Stimulated activated naive CD8-positive, alpha-beta T cell treated with anti-CD3 and anti-CD28 coated beads, Interleukin-15, Interleukin-2, amounts not matched to agents 100 U/mL and 50 U/mL, for 24 hours (primary cell): ENCODE measurements around the gene PSEN1.
"Not testable (repeated sequence)": the region's sequence is repeated elsewhere in the genome, so short reads cannot be mapped to it uniquely, and the experiment has no call there.

Experiments
- ATAC-seq: fragments of 150-1000 bp; cut with Tn5 transposase; one replicate; pipeline ENCODE4 v1.10.0; 2021
- DNase-seq: peaks from one replicate; pipeline ENCODE4 v3.0.0; 2021

The PSEN1 gene

GRCh38 chr14:73166399-73166798 is 30.1 kb downstream of the PSEN1 start:
- no peak for ATAC-seq

DNA sequence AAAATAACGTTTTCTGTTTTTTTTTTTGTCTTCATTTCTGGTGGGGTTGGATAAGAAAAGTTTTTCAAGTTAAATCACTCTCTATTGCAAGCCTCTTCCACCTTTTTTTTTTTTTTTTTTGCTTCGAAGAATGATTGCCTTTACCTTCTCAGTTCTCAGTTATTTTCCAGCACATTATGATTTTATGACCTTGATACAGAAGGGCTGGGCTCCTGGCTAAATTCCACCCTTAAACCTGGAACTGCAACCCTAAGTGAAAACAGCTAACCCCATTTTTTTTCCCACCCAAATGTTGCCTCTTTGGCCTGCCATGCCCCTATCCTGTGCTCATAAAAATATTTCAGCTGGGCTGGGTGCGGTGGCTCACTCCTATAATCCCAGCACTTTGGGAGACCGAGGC is 31.4 kb downstream of the PSEN1 start:
- no peak for ATAC-seq
- DNase-seq: no peak

More at GRCh38 chr14:73166399-73166798, 30.1 kb downstream of the PSEN1 start:
- DNase-seq: no peak

DNA sequence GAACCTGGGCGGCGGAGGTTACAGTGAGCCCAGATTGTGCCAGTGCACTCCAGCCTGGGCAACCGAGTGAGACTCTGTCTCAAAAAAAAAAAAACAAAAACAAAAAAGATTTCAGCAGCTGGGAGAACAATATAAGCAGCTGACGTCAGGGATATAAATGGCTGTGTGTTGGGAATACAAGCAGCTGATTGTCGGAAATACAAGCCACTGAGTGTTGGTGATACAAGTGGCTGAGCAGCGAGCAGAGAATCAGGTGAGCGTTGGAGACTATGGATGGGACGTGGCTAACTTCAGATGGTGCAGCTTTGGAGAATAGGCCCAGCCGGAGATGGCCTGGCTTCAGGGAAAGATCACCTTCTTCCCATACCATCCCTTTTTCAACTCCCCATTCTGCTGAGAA is 32.0 kb downstream of the PSEN1 start:
- ATAC-seq (no peak), DNase-seq (no peak)

- DNase-seq: no peak
Observed at GRCh38 chr14:73168691-73169090, 32.4 kb downstream of the PSEN1 start.

GRCh38 chr14:73169855-73170254 is 33.5 kb downstream of the PSEN1 start:
- not testable (repeated sequence) for DNase-seq, ATAC-seq

More at GRCh38 chr14:73168691-73169090, 32.4 kb downstream of the PSEN1 start:
- ATAC-seq: no peak

DNA sequence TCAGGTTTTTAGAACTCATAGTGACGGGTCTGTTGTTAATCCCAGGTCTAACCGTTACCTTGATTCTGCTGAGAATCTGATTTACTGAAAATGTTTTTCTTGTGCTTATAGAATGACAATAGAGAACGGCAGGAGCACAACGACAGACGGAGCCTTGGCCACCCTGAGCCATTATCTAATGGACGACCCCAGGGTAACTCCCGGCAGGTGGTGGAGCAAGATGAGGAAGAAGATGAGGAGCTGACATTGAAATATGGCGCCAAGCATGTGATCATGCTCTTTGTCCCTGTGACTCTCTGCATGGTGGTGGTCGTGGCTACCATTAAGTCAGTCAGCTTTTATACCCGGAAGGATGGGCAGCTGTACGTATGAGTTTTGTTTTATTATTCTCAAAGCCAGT is 34.4 kb downstream of the PSEN1 start:
- DNase-seq (no peak), ATAC-seq (no peak)

- ATAC-seq: no peak
- no peak for DNase-seq
Observed at GRCh38 chr14:73172500-73172899, 36.2 kb downstream of the PSEN1 start.

GRCh38 chr14:73173092-73173735 is 36.9 kb downstream of the PSEN1 start:
- DNase-seq: no peak

DNA sequence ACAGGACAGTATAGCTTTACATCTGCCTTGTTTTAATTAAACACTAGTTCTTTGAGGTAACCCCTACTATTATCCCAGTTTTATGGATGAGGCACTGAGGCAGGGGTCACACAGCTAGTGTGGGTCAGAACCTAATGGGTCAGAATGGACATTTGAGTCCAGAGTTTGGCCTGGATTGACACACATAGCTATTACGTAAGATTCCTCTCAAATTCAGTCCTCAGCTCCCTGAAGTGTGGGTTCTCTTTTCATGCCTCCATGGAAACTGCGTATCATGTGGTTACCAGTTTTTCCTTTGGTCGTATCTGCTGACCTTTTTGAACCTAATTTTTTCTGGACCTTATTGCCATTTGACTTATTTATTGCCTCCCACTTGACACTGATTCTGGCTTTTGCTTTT is 40.4 kb downstream of the PSEN1 start:
- DNase-seq (no peak), ATAC-seq (no peak)

More at GRCh38 chr14:73173092-73173735, 36.9 kb downstream of the PSEN1 start:
- ATAC-seq: no peak

DNA sequence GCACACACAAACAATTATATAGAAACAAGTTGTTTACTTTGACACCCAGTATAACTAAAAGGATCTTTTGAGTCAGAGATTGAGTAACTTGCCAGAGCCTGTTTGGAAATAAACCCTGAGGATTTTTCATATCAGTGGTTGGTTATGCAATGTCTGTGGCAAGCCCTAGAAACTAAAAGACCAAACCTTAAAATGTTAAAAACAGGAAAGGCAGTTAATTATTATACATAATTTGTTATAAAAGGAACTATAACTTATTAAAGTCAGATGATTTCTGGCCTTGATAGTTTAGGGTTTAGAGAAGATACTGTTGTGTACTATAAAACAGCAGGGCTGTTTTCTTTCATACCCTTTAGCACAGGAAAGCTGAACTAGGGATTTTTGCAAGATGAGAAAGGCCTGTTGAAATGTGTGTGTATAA is 44.1 kb downstream of the PSEN1 start:
- DNase-seq (no peak), ATAC-seq (no peak)

DNA sequence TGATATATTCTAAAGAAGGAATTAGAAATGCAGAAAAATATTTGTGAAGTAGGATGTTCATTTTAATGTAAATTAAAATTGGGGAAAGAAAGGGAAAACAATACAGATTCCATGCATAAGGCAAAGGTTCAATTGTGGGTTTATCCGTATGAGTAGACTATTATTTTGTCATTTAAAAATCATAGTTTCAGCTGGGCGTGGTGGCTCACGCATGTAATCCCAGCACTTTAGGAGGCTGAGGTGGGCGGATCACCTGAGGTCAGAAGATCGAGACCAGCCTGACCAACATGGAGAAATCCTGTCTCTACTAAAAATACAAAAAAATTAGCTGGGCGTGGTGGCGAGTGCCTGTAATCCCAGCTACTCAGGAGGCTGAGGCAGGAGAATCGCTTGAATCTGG is 44.7 kb downstream of the PSEN1 start:
- ATAC-seq, DNase-seq: not testable (repeated sequence)

DNA sequence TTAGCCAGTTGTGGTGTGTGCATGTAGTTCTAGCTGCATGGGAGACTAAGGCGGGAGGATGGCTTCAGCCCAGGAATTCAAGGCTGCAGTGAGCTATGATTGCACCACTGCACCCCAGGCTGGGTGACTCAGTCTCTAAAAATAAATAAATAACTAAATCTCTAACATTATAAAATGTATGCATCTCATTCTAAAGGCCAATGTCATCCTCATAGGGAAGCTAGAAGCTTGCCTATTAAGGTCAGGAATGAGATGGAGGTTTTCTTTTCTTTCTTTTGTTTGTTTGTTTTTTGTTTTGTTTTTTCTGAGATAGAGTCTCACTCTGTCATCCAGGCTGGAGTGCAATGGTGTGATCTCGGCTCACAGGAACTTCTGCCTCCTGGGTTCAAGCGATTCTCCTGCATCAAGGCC is 52.2 kb downstream of the PSEN1 start:
- no peak for ATAC-seq
- DNase-seq: no peak

GRCh38 chr14:73189651-73190050 is 53.3 kb downstream of the PSEN1 start:
- DNase-seq (no peak), ATAC-seq (no peak)

GRCh38 chr14:73191441-73191840 is 55.1 kb downstream of the PSEN1 start:
- ATAC-seq (no peak), DNase-seq (no peak)

- not testable (repeated sequence) for ATAC-seq, DNase-seq
Observed at GRCh38 chr14:73194306-73194705, 58.0 kb downstream of the PSEN1 start.

DNA sequence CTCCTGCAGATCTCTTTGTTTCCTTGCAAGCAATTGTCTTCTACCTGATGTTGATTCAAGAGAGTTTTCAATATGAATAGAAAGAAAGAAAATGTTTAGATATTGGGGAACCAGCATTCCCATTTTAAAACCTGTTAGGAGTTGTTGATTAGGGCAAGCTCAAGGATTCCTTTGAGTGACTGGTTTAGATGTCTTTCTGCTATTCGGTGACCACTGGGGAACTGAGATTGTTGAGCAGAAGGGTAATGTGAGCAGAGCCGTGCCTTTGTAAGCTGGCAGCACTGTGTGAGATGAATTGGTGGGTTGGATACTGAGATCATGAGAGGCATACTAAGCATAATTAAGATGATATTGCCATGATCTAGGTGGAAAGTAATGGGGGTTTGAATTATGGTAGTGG is 61.9 kb downstream of the PSEN1 start:
- DNase-seq (no peak), ATAC-seq (no peak)

DNA sequence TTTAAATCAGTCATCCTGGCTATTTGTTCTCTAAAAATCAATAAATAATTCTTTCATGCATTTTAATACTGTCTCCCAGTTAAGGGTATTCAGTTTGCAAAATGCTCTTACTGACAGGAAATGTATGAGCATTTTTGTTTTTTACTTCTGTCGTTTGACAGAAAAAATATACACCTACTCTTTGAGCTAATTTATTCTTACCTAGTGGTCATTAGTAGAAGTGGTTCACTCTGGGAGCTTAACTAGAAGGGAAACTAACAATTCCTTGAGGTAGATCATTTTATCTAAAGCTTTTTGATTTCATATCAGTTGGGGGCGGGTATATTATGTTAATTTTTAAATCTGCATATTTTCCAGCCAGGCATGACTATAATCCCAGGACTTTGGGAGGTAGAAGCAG is 67.2 kb downstream of the PSEN1 start:
- ATAC-seq (no peak), DNase-seq (no peak)

DNA sequence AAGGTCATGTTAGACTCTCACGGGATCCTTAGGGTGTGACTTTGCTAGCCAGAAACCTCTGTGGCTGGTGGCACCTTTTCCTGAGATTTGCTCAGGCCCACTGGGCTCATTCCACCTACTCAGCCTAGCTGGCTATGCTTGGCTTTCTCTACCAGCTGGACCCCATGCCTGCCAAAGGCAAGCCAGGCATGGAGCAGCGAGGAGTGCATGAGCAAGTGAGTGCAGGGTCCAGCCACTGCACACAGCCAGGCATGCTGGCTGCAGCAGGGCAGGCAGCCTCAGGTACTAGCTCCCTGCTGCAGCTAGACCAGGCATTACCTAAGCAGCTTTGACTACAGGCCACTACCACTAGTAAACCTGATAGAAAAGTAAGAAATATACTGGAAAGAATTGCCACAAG is 71.3 kb downstream of the PSEN1 start:
- ATAC-seq (no peak), DNase-seq (no peak)

DNA sequence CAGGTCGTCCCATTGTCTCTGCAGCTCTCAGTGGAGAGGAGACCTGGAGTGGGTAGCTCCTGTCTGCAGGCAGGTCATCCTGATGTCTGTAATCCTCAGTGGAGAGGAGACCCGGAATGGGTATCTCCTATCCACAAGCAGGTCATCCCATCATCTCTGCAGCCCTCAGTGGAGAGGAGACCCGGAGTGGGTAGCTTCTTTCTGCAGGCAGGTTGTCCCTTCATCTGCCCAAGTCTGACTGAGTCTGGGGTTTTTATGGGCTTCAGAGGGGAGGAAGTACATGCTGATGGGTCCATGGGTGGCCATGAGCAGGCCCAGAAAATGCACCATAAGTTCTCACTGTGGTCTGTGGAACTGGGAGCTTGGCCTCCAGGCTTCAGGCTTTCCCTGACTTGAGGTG is 72.1 kb downstream of the PSEN1 start:
- DNase-seq: no peak
- ATAC-seq: no peak

- ATAC-seq (no peak), DNase-seq (no peak)
Observed at GRCh38 chr14:73208846-73209245, 72.5 kb downstream of the PSEN1 start.

- no peak for DNase-seq
Observed at GRCh38 chr14:73209953-73210352, 73.6 kb downstream of the PSEN1 start.

GRCh38 chr14:73211251-73212040 is 75.1 kb downstream of the PSEN1 start:
- ATAC-seq (no peak), DNase-seq (no peak)

More at GRCh38 chr14:73209953-73210352, 73.6 kb downstream of the PSEN1 start:
- ATAC-seq: no peak

DNA sequence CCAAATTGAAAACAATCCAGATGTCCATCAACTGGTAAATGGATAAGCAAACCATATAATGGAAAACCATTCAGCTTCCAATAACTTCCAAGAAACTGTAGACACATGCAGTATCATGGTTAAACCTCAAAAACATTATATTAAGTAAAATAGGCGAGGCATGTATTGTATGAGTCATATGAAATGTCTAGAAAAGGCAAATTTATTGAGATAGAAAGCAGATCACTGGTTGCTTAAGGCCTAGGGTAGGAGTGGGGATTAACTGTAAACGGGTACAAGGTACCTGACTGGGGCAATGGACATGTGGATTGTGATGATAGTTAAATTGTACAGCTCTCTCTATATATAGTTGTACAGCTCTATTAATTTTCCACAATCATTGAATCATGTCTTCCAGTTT is 79.7 kb downstream of the PSEN1 start:
- no peak for ATAC-seq
- DNase-seq: no peak

GRCh38 chr14:73217411-73217810 is 81.1 kb downstream of the PSEN1 start:
- no peak for ATAC-seq

More at GRCh38 chr14:73217411-73217810, 81.1 kb downstream of the PSEN1 start:
- no peak for DNase-seq
